Ascending aorta (tissue), 2 donors: ENCODE results near the gene B4GALNT3. TPM values are rescaled to one million over a fixed set of nuclear protein-coding genes. Genes with fewer than 3 reads are reported as not detected.

ENCODE experiments used
- DNase-seq, 2 donors: peaks; one replicate each; pipeline ENCODE4 v3.0.0-alpha.2; 2019; ENCODE audit warnings: low spot score in 2 of 2
- H3K27ac ChIP-seq, 2 donors: fragments of 200-600 bp; sonication (generic); one replicate each; pipeline ENCODE4 v1.5.1; 2016 to 2017; ENCODE audit warnings: mild to moderate bottlenecking in 1 of 2
- H3K27me3 ChIP-seq: fragments of 200-600 bp; sonication (generic); one replicate; pipeline ENCODE4 v1.5.1; 2017
- H3K36me3 ChIP-seq, 2 donors: fragments of 200-600 bp; sonication (generic); one replicate each; pipeline ENCODE4 v1.5.1; 2016
- H3K4me1 ChIP-seq, 2 donors: fragments of 200-600 bp; sonication (generic); one replicate each; pipeline ENCODE4 v1.5.1; 2016 to 2017; ENCODE audit warnings: mild to moderate bottlenecking in 1 of 2
- H3K4me3 ChIP-seq, 2 donors: fragments of 200-600 bp; sonication (generic); one replicate each; pipeline ENCODE4 v1.5.1; 2016 to 2017; ENCODE audit warnings: mild to moderate bottlenecking in 1 of 2
- H3K9me3 ChIP-seq, 2 donors: fragments of 200-600 bp; sonication (generic); one replicate each; pipeline ENCODE4 v1.5.1; 2016
- intact Hi-C: fragments of 100-400 bp; cut with DNase I; formaldehyde crosslinking; loops from one replicate; pipeline ENCODE4 v1.15.1; 2023
- total RNA-seq: library from RNA; depleted of rRNA; stranded (reverse); fragments of >200 nt; gene quantifications from one replicate; pipeline ENCODE4 v1.1.0, GENCODE V29; 2016
- TF ChIP-seq, protein P1 (sequence below), 3 experiments: fragments of 200-600 bp in 2 of 3; fragments of 450-650 bp in 1 of 3; sonication (generic) in 2 of 3; IDR thresholded peaks; one replicate each; pipeline ENCODE4 v1.5.1; 2016 to 2019; ENCODE audit warnings: antibody characterized with exemption in 3 of 3, mild to moderate bottlenecking in 1 of 3, moderate library complexity in 1 of 3

B4GALNT3 gene
- total RNA-seq, 1 donor from 2014 or later, result 10.4 TPM

DNA sequence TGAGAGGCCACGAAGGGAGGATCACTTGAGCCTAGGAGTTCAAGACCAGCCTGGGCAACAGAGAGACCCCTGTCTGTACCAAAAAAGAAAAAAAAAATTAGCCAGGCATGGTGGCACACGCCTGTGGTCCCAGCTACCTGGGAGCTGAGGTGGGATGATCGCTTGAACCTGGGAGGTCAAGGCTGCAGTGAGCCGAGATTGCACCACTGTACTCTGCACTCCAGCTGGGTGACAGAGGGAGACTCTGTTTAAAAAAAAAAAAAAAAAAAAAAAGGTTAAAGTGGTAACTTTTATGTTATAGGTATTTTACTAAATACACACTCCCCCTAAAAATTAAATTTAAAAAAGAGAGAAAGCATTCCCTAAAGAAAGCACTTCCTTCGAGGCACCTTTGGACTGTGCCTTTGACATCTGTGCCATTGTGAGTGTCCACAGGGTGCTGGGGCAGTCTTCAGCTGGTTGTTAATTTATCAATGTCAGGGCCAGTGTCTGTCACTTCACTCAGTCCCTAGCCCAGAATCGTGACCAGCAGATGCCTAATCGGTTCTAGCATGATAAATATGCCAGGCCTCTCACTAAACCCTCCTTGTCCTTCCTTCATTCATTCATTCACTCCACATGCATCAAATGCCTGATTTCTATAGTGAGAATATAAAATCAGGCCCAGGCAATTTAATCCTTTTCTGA, 63.1 kb downstream of the B4GALNT3 start:
- no peak overlapping the region for H3K27ac ChIP-seq
- TF ChIP-seq, protein P1, sequence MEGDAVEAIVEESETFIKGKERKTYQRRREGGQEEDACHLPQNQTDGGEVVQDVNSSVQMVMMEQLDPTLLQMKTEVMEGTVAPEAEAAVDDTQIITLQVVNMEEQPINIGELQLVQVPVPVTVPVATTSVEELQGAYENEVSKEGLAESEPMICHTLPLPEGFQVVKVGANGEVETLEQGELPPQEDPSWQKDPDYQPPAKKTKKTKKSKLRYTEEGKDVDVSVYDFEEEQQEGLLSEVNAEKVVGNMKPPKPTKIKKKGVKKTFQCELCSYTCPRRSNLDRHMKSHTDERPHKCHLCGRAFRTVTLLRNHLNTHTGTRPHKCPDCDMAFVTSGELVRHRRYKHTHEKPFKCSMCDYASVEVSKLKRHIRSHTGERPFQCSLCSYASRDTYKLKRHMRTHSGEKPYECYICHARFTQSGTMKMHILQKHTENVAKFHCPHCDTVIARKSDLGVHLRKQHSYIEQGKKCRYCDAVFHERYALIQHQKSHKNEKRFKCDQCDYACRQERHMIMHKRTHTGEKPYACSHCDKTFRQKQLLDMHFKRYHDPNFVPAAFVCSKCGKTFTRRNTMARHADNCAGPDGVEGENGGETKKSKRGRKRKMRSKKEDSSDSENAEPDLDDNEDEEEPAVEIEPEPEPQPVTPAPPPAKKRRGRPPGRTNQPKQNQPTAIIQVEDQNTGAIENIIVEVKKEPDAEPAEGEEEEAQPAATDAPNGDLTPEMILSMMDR (IDR thresholded peaks at IDR 0.05), result no peak
- no peaks in the 10 kb centered on the region for H3K36me3 ChIP-seq
- H3K4me1 ChIP-seq, result no peaks in the 10 kb centered on the region
- no peak overlapping the region for H3K4me3 ChIP-seq
- H3K27me3 ChIP-seq, result no peaks in the 10 kb centered on the region
- intact Hi-C loops, result no loop called here
- DNase-seq, result no peak
- H3K9me3 ChIP-seq, result no peaks in the 10 kb centered on the region

DNA sequence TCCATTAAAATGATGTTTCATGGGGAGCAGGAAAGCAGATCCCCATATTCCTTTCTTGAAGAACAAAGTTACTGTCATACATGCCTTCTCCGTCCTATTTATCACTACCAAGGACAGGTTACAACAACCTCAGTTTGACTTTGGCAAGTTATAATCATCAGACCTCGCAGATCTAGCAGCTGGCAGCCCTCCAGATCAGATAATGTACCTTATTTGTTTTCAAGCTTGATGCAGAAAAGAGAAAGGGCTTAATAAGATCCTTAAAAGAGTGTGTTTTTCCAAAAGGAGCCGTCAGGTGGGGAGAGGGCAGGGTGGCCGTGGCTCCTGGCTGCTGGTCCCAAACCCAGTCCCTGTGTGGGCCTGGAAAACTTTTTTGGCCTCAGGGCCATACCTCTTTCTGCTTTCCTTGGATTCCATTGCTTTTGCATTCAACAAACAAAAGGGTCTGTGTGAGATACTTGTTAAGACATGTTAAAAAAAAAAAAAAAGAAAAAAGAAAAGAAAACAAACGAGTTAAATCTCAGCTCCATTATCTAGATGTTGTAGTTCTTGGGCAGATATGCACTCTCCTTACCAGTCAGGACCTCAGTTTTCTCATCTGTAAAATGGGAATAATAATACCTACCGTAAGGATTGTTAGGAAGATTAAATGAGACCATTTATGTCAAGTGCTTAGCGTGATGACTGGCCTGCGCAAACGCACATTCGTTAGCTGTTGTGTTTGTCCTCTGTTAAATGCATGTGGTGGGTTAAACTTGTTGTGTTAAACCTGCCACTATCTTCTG, 64.6 kb downstream of the B4GALNT3 start:
- Histone ChIP-seq H3K4me3 (no peak overlapping the region), H3K27me3 (no peaks in the 10 kb centered on the region), H3K27ac (no peak overlapping the region), H3K9me3 (no peaks in the 10 kb centered on the region), H3K4me1 (no peaks in the 10 kb centered on the region), H3K36me3 (no peaks in the 10 kb centered on the region)
- TF ChIP-seq, protein P1 (IDR thresholded peaks at IDR 0.05), result no peak
- no peak for DNase-seq
- intact Hi-C loops, result no loop called here

DNA sequence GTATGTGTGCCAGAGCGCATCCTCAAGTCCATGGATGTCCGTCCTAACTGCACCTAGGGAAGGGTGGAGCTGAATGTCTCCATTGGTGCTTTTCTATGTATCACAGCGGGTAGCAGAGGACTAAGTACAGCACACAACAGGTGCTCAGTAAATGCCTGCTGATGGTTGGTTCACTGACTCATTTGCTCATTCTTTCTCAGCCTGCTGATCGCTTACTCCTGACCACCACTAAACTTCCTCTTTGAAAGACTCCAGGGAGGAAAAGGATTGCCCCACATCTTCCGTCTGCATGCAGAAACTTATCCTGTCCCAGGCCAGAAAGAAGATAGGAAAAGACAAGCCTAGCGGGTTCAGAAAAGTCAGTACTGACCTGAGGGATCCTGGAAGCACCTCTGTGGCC, 66.3 kb downstream of the B4GALNT3 start:
- H3K9me3 ChIP-seq, result no peaks in the 10 kb centered on the region
- H3K27ac ChIP-seq, result no peak overlapping the region
- H3K36me3 ChIP-seq, result no peaks in the 10 kb centered on the region
- H3K4me1 ChIP-seq, result no peaks in the 10 kb centered on the region
- H3K4me3 ChIP-seq, result no peak overlapping the region
- TF ChIP-seq, protein P1 (IDR thresholded peaks at IDR 0.05), result no peak
- no peak for DNase-seq
- no peaks in the 10 kb centered on the region for H3K27me3 ChIP-seq
- intact Hi-C loops, result no loop called here

DNA sequence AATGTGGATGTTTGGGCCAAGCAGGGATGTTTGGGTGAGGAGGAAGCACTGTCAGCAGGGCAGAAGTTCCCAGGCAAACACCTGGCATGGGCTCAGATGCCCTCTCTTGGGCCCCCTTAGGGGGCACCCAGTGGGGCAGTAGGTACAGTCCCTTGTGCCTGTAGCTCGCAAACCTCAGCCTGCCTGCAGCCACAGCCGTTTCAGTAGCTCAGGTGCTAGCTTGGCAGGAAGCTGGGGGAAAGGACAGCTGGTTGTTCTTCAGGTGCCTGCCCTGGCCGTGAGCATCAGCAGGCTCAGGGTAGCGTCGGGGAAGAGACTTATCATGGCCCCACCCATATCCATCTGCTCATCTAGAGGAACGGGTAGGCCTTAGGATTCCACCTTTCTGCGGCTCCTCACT, 67.5 kb downstream of the B4GALNT3 start:
- peaks cover 0 to 3% of the 10 kb centered on the region in 2 donors for H3K9me3 ChIP-seq
- H3K4me1 ChIP-seq, result no peaks in the 10 kb centered on the region
- intact Hi-C loops, result no loop called here
- TF ChIP-seq, protein P1 (IDR thresholded peaks at IDR 0.05), result no peak
- H3K36me3 ChIP-seq, result no peaks in the 10 kb centered on the region
- no peak for DNase-seq
- H3K27ac ChIP-seq, result no peak overlapping the region
- H3K4me3 ChIP-seq, result no peak overlapping the region
- no peaks in the 10 kb centered on the region for H3K27me3 ChIP-seq

DNA sequence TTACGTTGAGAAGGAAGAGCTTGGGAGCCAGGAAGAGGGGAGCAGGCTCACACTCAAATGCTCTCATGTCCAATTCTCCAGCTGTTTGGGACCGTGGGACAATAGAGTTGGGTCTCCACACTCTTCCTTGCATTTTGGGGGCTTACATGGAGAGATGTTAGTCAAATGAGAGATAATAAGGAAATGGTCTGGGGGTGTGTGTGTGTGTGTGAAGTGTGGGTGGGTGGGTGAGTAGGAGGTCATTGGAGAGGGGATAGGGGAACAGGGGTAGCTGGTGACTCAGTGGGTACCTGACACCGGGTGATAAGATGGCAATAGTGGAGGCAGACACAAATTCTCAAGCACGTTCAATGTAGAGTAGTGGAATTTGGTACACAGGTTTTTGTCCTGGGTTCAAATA, 68.0 kb downstream of the B4GALNT3 start:
- no peak for DNase-seq
- TF ChIP-seq, protein P1 (IDR thresholded peaks at IDR 0.05), result no peak
- intact Hi-C loops, result no loop called here
- no peak overlapping the region for H3K27ac ChIP-seq
- no peaks in the 10 kb centered on the region for H3K4me1 ChIP-seq
- H3K9me3 ChIP-seq, result peaks cover 0 to 6% of the 10 kb centered on the region in 2 donors
- no peaks in the 10 kb centered on the region for H3K27me3 ChIP-seq
- H3K4me3 ChIP-seq, result no peak overlapping the region
- H3K36me3 ChIP-seq, result no peaks in the 10 kb centered on the region
